ENCODE results near the gene DEAF1. TPM values are rescaled to one million over a fixed set of nuclear protein-coding genes. Genes with fewer than 3 reads are reported as not detected.

Gene DEAF1
- total RNA-seq, 4 donors from 2014 or later: 14.8 to 42.4 (median 25.2) TPM

DNA sequence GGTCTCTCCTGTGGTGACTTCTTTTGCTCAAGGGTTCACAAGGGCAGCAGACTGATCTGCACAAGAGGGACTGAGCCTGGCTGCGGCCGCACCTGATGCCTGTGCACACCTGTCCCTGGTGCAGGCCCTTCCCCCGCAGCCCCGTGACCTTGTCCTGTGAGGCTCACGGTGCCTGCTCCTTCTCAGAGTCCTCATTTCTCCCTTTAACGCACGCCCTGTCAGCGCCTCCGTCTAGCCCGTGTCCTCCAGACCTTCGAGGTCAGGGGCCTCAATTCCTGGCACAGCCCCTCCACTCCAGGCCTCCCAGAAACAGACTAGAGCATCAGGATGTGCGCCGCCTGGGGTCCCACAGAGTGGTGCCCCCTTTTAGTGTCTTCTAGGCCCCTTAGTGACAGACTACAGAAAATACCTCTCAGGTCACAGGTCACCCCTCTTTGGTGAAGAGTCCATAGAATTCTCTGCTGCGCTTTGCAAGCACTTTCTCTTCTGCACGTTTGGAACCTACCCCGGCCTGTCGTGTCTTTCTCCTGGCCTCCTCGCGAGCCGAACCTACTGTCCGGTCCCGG is 59.0 kb downstream of the DEAF1 start:
- DNase-seq: no peak

DNA sequence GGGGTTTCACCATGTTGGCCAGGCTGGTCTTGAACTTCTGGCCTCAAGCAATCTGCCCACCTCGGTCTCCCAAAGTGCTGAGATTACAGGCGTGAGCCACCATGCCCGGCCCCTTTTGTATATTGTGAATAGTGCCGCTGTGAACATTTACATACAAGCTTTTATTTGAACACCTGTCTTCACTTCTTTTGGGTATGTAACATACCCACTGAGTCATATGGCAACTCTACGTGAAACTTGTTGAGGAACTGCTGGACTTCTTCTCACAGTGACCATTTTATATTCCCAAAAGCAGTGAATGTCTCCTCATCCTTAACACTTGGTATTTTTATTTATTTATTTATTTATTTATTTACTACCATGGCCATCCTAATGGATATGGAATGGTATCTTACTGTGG is 64.2 kb downstream of the DEAF1 start:
- intact Hi-C loops (cut with DNase I; ENCODE audit: low total_unique reads) (loop anchor here (5.0 kb wide), 1 partner anchor 66 kb away; the partner anchor contains the start of genes DEAF1 and TMEM80), in situ Hi-C loops (cut with MboI; ENCODE audit: low sequenced_read_pairs in 4 of 4) (no loop called here)
- Histone ChIP-seq H3K9me3 (no peaks in the 10 kb centered on the region), H3K4me1 (peaks cover 18 to 42% of the 10 kb centered on the region in 2 donors), H3K27me3 (peaks cover 0 to 3% (median 0%) of the 10 kb centered on the region in 3 donors), H3K4me3 (no peak overlapping the region), H3K36me3 (no peaks in the 10 kb centered on the region), H3K27ac (peak overlapping the region; percentile 81 to 93 (median 86))
- TF ChIP-seq, protein P1, sequence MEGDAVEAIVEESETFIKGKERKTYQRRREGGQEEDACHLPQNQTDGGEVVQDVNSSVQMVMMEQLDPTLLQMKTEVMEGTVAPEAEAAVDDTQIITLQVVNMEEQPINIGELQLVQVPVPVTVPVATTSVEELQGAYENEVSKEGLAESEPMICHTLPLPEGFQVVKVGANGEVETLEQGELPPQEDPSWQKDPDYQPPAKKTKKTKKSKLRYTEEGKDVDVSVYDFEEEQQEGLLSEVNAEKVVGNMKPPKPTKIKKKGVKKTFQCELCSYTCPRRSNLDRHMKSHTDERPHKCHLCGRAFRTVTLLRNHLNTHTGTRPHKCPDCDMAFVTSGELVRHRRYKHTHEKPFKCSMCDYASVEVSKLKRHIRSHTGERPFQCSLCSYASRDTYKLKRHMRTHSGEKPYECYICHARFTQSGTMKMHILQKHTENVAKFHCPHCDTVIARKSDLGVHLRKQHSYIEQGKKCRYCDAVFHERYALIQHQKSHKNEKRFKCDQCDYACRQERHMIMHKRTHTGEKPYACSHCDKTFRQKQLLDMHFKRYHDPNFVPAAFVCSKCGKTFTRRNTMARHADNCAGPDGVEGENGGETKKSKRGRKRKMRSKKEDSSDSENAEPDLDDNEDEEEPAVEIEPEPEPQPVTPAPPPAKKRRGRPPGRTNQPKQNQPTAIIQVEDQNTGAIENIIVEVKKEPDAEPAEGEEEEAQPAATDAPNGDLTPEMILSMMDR (IDR thresholded peaks at IDR 0.05 in 4 of 5, conservative IDR thresholded peaks at IDR 0.05 in 1 of 5): no peak
- no peak for TF ChIP-seq POLR2A (IDR thresholded peaks at IDR 0.05)
- no peak for DNase-seq
- no peak for ATAC-seq

More for the DNA sequence above, 59.0 kb downstream of the DEAF1 start:
- Histone ChIP-seq H3K4me1 (peaks cover 6 to 12% of the 10 kb centered on the region in 2 donors), H3K27ac (no peak overlapping the region), H3K36me3 (no peaks in the 10 kb centered on the region), H3K4me3 (no peak overlapping the region), H3K9me3 (no peaks in the 10 kb centered on the region), H3K27me3 (peaks cover 21 to 27% (median 25%) of the 10 kb centered on the region in 3 donors)
- in situ Hi-C loops (cut with MboI; ENCODE audit: low sequenced_read_pairs in 4 of 4): no loop called here
- TF ChIP-seq, protein P1 (IDR thresholded peaks at IDR 0.05 in 4 of 5, conservative IDR thresholded peaks at IDR 0.05 in 1 of 5): no peak
- TF ChIP-seq POLR2A (IDR thresholded peaks at IDR 0.05): no peak
- no peak for ATAC-seq
- intact Hi-C loops (cut with DNase I; ENCODE audit: low total_unique reads): no loop called here

DNA sequence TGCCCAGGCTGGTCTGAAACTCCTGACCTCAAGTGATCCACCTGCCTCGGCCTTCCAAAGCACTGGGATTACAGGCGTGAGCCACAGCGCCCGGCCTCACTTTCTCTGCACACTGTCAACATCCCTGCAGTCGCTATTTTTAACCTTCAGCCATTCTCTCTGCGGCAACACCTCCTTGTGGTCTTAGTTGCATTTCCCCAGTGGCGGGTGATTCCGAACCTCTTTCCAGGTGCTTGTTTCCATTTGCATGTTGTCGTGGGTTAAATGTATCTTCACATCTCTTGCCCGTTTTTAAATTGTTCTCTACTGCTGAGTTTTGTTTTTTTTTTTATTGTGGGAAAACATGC is 65.8 kb downstream of the DEAF1 start:
- H3K36me3 ChIP-seq: no peaks in the 10 kb centered on the region
- intact Hi-C loops (cut with DNase I; ENCODE audit: low total_unique reads): loop anchor here (2.0 kb wide), 1 partner anchor 52 kb away; the partner anchor contains the start of gene PHRF1
- ATAC-seq: peak; percentile 87 to 88
- H3K27me3 ChIP-seq: peaks cover 0 to 4% (median 3%) of the 10 kb centered on the region in 3 donors
- in situ Hi-C loops (cut with MboI; ENCODE audit: low sequenced_read_pairs in 4 of 4): no loop called here
- H3K4me1 ChIP-seq: peaks cover 18 to 43% of the 10 kb centered on the region in 2 donors
- H3K9me3 ChIP-seq: no peaks in the 10 kb centered on the region
- DNase-seq: peak; percentile 70 to 90
- H3K4me3 ChIP-seq: no peak overlapping the region
- no peak for TF ChIP-seq POLR2A (IDR thresholded peaks at IDR 0.05)
- TF ChIP-seq, protein P1 (IDR thresholded peaks at IDR 0.05 in 4 of 5, conservative IDR thresholded peaks at IDR 0.05 in 1 of 5): peak in 4 of 5 experiments; percentile 28 to 50 (median 38)
- H3K27ac ChIP-seq: peak overlapping the region; percentile 81 to 93 (median 86)

DNA sequence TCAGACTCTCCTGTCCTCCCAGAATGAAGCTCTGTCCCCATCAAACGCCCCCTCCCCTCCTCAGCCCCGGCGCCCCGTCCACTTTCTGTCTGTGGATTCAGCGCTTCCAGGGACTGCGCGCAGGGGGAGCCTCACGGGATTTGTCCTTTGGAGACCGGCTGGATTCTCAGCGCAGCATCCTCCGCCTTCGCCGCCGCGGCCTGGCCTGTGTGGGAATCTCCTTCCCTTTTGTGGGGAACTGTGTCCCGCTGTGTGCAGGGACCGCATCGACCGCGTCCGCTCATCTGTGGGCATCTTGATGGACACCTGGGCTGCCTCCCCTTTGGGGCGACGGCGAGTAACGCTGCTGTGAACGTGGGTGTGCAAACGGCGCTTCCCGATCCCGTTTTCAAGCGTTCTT is 67.0 kb downstream of the DEAF1 start:
- intact Hi-C loops (cut with DNase I; ENCODE audit: low total_unique reads) (loop anchor here (1.0 to 2.0 kb wide), 2 partner anchors 16 to 51 kb away; partner anchors contain the start of gene PHRF1), in situ Hi-C loops (cut with MboI; ENCODE audit: low sequenced_read_pairs in 4 of 4) (no loop called here)
- H3K27ac ChIP-seq: peak overlapping the region; percentile 81 to 93 (median 86)

More for the DNA sequence above, 67.0 kb downstream of the DEAF1 start:
- peak overlapping the region in 1 of 4 donors; percentile 6 for H3K4me3 ChIP-seq
- ATAC-seq (no peak), DNase-seq (no peak)
- H3K36me3 ChIP-seq: no peaks in the 10 kb centered on the region
- H3K4me1 ChIP-seq: peaks cover 13 to 38% of the 10 kb centered on the region in 2 donors
- TF ChIP-seq, protein P1 (IDR thresholded peaks at IDR 0.05 in 4 of 5, conservative IDR thresholded peaks at IDR 0.05 in 1 of 5): no peak
- no peak for TF ChIP-seq POLR2A (IDR thresholded peaks at IDR 0.05)
- no peaks in the 10 kb centered on the region for H3K9me3 ChIP-seq
- H3K27me3 ChIP-seq: peaks cover 0 to 4% (median 3%) of the 10 kb centered on the region in 3 donors

All from gastrocnemius medialis (tissue), 4 donors.